NCI-H748 (cell line): ENCODE data around the gene SFN.
A peak's percentile ranks its signal among the peaks of the same experiment; 100 is the strongest.
"Not testable (repeated sequence)": the region's sequence is repeated elsewhere in the genome, so short reads cannot be mapped to it uniquely, and the experiment has no call there.

Experiments used
- DNase-seq: peaks from one replicate; lab custom pipeline; 2025; ENCODE audit not compliant: unreplicated experiment; lab: John Stamatoyannopoulos, UW

The SFN gene

GRCh38 chr1:26838474-26839338, 24.2 kb upstream of the SFN start:
- DNase-seq = no peak

GRCh38 chr1:26839339-26839722, 23.6 kb upstream of the SFN start:
- DNase-seq = no peak

- DNase-seq = no peak
These were observed 23.2 kb upstream of the SFN start for GRCh38 chr1:26839779-26840178.

- DNase-seq = no peak
These were observed 18.3 kb upstream of the SFN start for GRCh38 chr1:26844424-26845196.

GRCh38 chr1:26847826-26848225, 15.1 kb upstream of the SFN start:
- DNase-seq = not testable (repeated sequence)

GRCh38 chr1:26848499-26848898, 14.4 kb upstream of the SFN start:
- DNase-seq = no peak

- no peak for DNase-seq
These were observed 13.8 kb upstream of the SFN start for GRCh38 chr1:26848941-26849774.

GRCh38 chr1:26851106-26851684, 11.8 kb upstream of the SFN start:
- DNase-seq = no peak

- no peak for DNase-seq
These were observed 10.2 kb upstream of the SFN start for GRCh38 chr1:26852701-26853100.

- DNase-seq = peak; percentile 57
These were observed 9.8 kb upstream of the SFN start for GRCh38 chr1:26853156-26853555.

GRCh38 chr1:26853600-26853999, 9.3 kb upstream of the SFN start:
- DNase-seq = no peak

- no peak for DNase-seq
These were observed 8.0 kb upstream of the SFN start for GRCh38 chr1:26854906-26855305.

- no peak for DNase-seq
These were observed 7.3 kb upstream of the SFN start for GRCh38 chr1:26855636-26856035.

GRCh38 chr1:26856181-26856580, 6.8 kb upstream of the SFN start:
- DNase-seq = no peak

GRCh38 chr1:26856604-26857469, 6.1 kb upstream of the SFN start:
- no peak for DNase-seq

- no peak for DNase-seq
These were observed 5.4 kb upstream of the SFN start for GRCh38 chr1:26857473-26858060.

GRCh38 chr1:26858160-26858559, 4.8 kb upstream of the SFN start:
- DNase-seq = no peak

GRCh38 chr1:26858891-26859640, 3.9 kb upstream of the SFN start:
- DNase-seq = no peak

- DNase-seq = no peak
These were observed 1.7 kb upstream of the SFN start for GRCh38 chr1:26861286-26861701.
